Smooth muscle cell of the brain vasculature (primary cell): ENCODE results near the gene UBR3.

Experiments used
- DNase-seq: peaks from one replicate; pipeline ENCODE4 v3.0.0-alpha.2; 2012; ENCODE audit warnings: low read depth, low spot score

The UBR3 gene

DNA sequence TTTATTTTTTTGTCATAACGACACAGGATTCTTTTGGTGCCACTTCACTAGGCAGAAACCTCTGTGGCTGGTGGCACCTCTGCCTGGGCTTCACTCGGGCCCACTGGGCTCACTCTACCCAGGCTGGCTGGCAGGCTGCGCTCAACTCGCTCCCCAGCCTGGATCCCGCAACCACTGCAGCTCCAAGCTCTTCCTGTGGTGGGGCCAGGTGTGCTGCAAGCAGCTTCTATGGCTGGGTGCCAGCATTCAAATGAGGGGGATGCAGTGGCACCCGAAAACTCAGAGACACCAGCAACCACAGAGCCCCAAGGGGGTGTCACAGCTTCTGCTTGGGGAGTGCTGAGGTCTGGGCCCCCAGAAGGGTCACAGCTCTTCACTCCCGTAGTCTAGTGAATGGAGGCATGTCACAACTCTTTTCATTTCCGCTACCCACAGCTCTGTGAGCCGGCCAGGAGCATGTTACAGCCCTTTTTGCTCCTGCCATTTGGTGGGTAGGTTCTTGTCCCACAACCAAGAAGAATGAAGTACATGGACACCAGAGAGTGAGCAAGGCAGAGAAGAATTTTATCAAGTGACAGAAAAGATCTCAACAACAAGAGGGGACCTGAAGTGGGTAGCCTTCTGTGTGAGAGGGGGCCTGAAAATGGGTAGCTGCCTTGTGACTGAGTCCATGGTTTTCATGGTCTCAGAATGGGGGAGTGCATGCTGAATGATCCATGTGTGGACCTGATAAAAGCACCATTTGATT, 170.1 kb downstream of the UBR3 start:
- no peak for DNase-seq

DNA sequence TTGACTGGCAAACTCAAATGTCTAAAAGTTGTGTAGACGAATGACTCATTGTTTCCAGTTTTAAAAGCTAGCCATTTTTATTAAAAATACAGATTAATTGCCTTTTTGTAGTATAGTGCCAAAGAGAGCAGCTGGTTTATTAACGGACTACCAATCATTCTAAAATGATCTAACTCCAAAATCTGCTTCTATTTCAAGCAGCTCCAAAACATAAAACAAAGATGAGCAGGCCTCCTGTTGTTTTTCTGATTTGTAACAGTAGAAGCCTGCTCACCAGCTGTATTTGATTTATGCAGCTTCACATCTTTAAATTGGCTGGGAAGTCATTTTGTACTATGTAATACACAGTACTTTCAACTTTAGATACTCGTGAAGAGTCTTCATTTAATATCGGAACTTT, 171.8 kb downstream of the UBR3 start:
- peak; percentile 41 for DNase-seq

DNA sequence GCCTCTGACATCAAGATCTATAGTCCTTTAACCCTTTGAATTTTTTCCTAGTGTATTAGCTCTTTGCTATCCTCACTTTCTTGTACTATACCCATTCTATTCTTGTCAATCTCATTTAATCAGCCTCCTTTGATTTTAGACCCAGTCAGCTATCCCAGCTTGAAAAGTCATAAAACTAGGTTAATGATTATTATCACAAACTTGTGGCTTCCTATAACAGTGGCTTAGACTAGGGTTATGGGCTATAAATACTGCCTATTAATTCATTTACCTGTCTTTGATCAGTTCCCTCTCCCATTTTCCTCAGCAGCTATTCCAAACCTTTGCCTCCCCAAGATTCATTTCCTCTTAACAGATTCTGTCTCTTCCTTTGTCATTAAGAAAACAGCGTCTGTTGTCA, 174.8 kb downstream of the UBR3 start:
- no peak for DNase-seq

DNA sequence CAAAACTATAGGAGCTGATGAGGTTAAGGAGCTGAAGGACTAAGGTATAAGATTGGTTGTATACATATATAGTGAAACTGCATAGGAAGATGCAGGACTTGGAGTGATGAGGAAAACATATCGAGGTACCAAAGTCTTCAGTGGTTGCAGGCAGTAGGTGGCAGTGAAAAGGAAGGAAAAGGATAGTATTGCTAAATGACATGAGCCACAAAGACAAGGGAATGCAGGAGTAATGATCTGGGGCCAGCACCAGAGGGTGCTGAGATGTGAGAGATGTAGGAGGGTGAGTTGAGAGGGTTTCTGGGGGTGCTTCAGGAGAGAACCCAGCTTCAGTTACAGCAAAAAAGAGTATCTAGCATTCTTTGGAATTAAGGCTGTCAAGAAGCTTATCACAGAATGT, 178.4 kb downstream of the UBR3 start:
- DNase-seq, result no peak

DNA sequence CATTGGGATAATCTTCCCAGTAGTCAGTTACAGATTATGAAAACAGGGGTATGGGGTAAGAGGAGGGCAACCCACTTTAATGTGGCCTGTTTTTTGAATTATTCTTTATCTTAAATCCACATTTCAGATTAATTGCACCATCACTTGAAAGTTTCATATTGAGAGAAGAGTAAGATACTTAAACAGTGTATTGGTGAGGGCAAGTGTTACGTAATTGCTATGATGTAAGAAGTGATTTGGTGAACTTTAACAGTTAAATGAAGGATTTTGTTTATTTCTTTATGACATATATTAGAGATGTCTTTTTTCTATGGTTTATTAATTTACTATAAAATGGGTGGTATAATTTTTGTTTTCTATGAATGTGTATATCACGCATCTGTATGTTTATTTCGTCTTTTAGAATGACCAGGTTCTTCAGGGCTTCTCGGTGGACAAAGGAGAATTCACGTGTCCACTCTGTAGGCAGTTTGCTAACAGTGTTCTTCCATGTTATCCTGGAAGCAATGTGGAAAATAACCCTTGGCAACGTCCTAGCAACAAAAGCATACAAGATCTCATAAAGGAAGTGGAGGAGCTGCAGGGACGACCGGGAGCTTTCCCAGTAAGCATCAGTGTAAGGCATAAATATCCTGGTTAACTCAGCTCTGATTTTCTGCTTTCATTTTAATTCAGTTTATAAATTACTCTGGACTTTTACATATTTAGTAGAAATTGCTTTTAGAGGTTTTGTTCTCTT, 179.5 kb downstream of the UBR3 start:
- no peak for DNase-seq

DNA sequence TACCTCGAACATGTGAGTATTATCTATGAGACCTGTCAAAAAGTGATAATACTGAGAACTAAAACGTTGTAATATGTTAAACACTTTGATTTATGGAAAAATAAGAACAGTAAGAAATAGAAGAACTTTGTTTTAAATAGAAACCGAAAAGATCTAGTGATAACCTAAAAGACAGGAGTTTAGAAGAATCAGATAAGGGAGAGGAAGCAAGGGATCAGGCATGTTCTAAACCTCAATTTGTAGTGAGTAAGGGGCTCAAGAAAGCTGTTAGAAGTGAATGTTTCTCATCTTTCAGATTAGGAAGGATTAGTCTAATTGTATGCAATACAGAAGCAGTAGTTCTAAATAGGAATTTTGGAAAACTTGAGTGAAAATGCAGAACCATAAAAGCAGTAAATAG, 182.0 kb downstream of the UBR3 start:
- no peak for DNase-seq

DNA sequence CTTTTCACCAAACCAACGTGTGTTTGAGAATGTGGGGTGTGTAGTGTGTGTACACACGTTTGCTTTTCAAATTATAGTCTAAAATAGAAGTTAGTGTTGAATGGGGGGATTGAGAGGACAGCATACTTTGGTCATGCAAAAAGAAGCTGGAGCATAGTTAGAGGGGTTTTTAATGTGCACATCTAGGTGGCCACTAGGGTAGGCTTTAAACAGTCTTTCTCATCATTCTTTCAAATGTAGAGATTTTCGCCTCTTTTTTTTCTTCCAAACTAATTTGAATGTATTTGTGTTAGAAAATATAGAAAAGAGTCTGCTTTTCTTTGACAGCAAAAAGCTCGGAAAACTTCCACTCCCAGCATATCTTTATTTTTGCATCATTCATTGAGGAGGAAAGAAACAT, 185.5 kb downstream of the UBR3 start:
- no peak for DNase-seq

DNA sequence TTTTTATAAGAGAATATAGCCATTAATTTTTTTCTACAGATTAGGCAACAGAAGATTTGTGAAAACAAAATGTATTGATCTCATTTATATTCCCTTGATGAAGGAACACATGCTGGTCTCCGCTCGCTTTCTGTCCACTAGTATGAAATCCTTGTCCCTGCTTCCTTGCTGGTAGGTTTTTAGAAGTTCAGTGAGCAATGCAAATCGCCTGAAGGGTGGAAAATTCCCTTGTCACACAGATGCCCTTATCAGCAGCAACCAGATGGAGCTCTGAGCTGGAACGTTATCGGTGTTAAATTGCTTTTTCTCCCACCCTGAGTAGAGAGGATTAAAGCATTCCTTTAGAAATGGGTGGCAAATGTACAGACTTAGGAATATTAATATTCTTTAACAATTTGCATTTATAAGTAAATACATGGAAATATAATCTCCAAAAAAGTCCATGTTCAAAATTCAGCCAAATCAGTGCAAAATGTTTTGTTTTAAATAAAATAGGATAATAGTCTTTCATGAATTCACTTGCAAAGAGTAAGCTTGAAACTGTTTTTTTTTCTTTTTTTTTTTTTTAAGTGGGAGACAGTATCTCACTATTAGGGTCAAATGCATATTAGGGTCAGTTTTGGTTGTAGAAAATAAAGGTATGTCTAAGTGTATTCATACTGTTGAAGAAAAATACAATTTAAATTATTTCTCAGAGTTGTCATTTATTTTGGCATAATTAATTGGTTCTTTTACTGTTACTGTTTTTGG, 186.7 kb downstream of the UBR3 start:
- DNase-seq, result no peak

DNA sequence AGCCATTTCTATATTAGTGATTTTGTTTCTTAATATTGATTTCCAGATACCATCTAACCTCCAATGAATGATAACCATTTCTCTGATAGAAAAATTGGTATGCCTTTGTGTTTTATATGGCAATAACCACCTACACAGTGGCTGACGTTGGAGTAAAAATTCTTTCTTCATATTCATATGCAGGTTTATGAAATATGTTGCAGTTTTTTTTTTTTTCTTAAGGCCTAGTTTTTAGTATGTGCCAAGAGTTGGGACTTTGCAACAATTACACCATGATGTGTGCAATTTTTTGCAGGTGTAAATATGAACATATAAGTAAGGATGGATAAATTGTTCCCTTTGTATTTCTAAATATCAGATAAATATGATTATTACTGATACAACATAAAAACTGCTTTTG, 187.5 kb downstream of the UBR3 start:
- DNase-seq, result no peak

DNA sequence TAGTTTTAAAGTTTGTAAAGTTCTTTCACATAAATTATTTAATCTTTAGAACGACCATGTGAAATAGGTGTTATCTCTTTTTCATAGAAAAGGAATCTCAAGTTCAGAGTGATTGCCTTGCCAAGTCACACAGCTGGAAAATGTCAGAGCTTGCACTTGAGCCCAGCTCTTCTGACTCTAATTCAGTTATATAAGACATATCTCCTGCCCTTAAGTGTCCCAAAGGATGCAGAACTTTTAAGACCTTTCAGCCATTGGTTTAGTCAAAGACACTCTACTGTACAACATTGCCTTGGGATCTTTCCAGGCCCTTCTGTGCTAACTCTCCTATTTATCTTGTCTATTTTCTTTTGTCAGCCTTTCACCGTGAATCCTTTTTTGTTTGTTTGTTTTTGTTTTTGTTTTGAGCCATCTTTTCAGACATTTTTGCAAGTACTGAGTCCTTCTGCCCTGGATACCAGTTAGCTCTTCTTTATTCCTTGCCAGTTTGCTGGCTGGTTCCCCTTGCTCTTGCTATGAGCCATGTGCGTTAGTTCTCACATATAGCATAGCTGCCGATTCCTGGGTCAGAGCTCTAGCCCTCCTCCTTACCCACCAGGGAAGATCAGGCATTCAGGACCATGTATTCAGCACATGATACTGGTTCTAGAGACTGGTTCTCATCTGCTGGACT, 190.7 kb downstream of the UBR3 start:
- DNase-seq, result no peak

DNA sequence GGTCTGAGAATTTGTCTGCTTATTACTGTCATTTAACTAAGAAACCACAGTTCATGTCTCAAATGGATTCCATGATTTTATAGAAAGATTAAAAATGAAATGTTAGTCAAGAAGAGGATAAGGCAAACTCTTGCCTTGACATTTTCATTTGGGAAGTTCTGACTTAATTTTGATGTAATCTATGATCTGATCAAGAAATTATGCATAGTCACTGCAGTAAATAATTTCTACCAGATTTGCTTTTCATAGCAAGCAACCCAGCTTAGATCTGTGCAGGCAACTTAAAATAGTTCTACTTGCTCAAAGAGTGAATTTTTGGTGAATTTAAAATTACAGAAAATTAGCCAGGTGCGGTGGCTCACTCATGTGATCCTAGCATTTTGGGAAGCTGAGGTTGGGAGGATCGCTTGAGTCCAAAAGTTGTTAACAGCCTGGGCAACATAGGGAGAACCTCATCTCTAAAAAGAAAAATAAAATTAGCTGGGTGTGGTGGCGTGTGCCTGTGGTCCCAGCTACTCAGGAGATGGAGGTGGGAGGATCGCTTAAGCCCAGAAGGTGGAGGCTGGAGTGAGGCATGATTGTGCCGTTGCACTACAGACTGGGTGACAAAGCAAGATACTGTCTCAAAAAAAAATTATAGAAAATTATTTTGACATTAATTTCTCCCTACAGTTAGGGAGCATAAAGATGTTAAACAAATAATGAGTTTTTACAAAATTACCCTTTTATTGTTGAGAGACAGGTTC, 192.0 kb downstream of the UBR3 start:
- DNase-seq, result no peak

DNA sequence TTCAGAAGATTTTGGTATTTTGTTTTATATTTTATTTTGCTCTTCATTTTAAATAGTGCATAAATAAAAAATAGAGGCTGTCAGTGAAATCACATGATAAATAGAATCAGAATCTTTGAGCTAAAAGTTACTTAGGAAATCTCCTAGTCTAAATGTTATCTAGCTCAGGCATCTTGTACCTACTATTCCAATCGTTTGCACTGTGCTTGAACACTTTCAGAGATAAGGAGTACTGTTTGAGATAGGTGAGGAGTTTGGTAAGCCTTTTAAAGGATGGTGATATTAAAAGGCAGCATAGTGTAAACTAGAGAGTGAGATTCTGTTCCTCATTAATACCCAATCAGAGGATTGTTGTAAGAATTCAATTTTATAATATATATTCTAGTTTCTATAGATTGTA, 193.5 kb downstream of the UBR3 start:
- DNase-seq, result no peak

DNA sequence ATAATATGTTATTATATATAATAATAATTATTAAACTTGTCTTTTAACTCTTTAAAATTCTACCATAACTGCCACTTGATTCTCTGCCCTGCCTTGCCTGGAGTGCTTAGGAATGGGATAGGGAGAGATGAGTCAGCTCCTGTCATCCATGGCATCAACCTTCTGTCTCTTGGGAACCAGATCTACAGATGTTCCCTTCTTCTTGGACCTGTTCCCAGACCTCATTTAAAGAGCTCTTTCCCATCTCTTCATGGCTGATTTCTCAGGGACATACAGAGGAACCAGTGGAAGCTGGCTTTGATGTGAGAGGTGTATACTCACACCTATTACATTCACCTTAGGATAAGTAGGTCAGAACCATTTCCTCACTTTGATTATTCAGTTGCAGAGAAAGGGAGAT, 195.4 kb downstream of the UBR3 start:
- peak; percentile 36 for DNase-seq

DNA sequence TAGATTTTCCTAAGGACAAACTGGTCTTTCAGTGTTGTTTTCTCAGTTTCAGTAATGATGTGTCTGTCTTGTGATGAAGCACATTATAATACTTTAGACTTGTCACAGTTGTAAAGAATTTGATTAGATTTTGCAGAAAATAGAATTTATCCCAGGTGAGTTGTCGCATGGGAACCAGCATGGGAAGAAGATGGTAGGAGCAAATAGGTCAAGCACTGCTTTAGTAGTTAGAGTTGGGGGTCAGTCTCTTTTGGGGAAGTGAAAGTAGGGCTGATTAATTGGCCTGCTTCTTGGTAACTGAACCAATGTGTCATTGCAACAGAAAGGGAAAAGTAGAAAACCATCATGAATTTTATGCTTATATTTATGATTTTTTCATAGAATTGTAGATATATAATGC, 197.5 kb downstream of the UBR3 start:
- DNase-seq, result no peak

DNA sequence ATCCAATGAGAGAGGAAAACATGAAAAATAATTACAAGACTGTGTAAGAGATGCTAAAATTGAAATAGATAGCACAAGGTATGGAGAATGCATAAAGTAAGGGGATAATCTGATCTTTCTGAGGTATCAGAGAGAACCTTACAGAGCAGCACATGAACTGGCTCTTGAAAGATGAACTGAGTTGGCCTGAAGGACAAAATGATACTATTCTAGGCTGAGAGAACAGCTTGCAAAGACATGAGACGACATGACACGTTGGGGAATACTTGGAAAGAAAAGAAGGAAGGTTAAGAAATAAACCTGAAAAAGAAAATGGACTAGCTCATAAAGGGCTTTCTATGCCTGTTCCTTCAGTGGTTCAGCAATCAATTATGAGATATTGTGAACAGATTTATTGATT, 198.0 kb downstream of the UBR3 start:
- no peak for DNase-seq

DNA sequence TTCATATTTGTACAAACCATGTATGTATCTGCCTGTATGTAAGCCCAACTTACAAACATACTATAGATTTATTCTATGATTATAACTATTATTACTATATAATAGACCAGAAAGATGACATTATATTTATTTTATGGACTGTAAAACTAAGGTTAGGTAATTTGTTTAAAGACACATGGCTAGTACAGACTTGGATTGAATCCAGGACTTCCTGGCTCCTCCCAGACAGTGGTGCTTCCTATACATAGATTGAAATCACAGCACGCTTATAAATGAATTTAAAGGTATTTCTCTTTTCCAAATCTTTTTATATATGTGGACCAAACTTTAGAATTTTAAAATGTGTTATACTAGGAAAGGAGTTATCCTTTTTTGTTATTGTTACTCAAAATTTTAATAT, 199.1 kb downstream of the UBR3 start:
- DNase-seq, result no peak

DNA sequence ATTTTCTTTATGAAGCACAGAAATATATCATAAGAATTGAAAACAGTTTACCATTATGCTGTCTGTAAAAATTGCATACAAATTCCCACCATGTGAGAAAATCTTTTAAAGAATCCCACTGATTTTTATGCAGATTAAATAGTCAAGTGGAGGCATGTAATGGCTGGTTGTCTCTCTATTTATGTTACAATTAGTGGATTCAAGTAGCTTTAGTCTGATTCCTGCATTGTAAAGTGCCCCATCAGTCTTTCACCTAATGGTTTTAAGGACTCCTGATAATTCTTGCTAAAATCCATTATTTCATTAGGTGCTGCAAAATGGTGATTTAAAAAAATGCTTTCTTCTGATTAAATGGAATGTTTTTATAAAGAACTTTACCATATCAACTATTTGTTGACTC, 202.3 kb downstream of the UBR3 start:
- no peak for DNase-seq

DNA sequence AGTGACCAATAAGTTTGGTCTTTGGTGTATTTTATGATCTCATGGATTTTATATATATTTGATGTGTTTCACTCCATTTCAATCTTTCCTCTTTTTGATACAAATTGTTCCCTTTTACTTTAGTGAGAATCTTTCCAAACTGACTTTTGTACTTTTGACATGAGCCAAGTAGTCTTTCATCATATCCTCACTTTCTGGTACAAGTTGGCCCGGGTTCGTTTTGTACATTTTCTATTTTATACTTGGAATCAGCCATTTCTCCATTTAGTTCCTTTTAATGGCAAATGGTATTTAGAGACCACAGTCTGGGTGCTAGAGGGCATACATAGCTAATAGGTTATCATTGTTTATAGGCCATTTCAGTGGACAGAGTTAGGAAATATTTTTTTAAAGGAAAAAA, 202.8 kb downstream of the UBR3 start:
- DNase-seq, result no peak

DNA sequence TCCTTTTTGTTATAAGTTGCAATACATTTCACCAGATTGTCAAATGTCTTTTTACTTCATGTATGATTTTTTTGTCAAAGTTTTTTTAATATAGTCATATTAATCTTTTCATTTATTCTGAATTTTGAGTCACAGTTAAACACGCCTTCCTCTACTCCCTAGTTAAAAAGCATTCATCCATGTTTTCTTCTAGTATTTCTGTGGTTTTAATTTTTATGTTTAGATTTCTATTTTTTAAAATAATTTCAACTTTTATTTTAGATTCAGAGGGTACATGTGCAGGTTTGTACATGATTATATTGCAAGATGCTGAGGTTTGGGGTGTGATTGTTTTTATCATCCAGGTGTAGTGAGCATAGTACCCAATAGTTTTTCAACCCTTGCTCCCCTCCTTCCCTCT, 204.0 kb downstream of the UBR3 start:
- DNase-seq, result no peak

DNA sequence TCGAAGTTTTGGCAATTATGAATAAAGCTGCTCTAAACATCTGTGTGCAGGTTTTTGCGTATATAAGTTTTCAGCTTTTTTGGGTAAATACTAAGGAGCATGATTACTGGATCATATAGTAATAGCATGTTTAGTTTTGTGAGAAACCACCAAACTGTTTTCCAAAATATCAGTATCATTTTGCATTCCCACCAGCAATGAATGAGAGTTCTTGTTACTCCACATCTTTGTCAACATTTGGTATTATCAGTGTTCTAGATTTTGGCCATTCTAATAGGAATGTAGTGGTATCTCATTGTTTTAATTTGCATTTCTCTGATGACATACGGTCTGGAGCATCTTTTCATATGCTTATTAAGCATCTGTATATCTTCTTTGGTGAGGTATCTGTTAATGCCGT, 207.3 kb downstream of the UBR3 start:
- DNase-seq, result no peak

DNA sequence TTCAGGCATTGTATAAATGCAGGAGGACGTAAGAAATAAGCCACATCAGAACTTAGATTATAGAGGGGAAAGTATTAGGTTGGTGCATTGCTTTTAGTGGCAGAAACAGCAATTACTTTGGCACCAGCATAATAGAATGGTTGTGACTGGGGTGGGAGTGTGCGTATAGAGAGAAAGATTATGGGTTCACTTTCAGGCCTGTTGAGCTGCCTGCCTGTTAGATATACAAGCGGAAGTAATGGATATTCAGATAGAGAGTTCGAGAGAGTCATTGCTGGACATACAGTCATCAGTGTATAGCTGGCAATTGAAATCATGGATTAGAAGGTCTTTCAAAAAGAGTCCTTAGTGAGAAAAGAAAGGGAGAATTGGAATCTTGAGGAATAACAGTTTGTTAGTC, 211.5 kb downstream of the UBR3 start:
- no peak for DNase-seq
